Measurements from ENCODE around the gene HHEX. TPM values are rescaled to one million over a fixed set of nuclear protein-coding genes. Genes with fewer than 3 reads are reported as not detected.

Gene HHEX
- total RNA-seq, 1 donor from 2014 or later, result not detected

GRCh38 chr10:92693534-92693893 is 3.8 kb downstream of the HHEX start:
- Mint-ChIP-seq H3K9me3 (no peaks in the 10 kb centered on the region), H3K4me1 (peaks cover 18% of the 10 kb centered on the region), H3K27me3 (ENCODE audit: low read depth) (peaks cover 93% of the 10 kb centered on the region), H3K36me3 (ENCODE audit: low read depth) (peaks cover 3% of the 10 kb centered on the region), H3K4me3 (no peak overlapping the region), H3K27ac (ENCODE audit: unreplicated experiment) (no peak overlapping the region)
- no peak for DNase-seq (ENCODE audit: low read depth, low spot score)
- TF ChIP-seq CTCF (conservative IDR thresholded peaks at IDR 0.05), result no peak

GRCh38 chr10:92695679-92696605 is 6.2 kb downstream of the HHEX start:
- Mint-ChIP-seq H3K4me1 (peaks cover 22% of the 10 kb centered on the region), H3K27me3 (ENCODE audit: low read depth) (peaks cover 97% of the 10 kb centered on the region), H3K36me3 (ENCODE audit: low read depth) (no peaks in the 10 kb centered on the region), H3K4me3 (peak overlapping the region; percentile 58), H3K27ac (ENCODE audit: unreplicated experiment) (no peak overlapping the region), H3K9me3 (no peaks in the 10 kb centered on the region)
- no peak for TF ChIP-seq CTCF (conservative IDR thresholded peaks at IDR 0.05)
- DNase-seq (ENCODE audit: low read depth, low spot score), result no peak

- Mint-ChIP-seq H3K4me3 (peak overlapping the region; percentile 42), H3K4me1 (peaks cover 17% of the 10 kb centered on the region), H3K9me3 (no peaks in the 10 kb centered on the region), H3K27ac (ENCODE audit: unreplicated experiment) (no peak overlapping the region), H3K36me3 (ENCODE audit: low read depth) (no peaks in the 10 kb centered on the region), H3K27me3 (ENCODE audit: low read depth) (peaks cover 97% of the 10 kb centered on the region)
- no peak for DNase-seq (ENCODE audit: low read depth, low spot score)
- no peak for TF ChIP-seq CTCF (conservative IDR thresholded peaks at IDR 0.05)
Measured at GRCh38 chr10:92696606-92697383, 7.0 kb downstream of the HHEX start.

GRCh38 chr10:92697663-92698511 is 8.1 kb downstream of the HHEX start:
- H3K4me3 Mint-ChIP-seq, result peak overlapping the region; percentile 4
- H3K9me3 Mint-ChIP-seq, result no peaks in the 10 kb centered on the region
- H3K36me3 Mint-ChIP-seq (ENCODE audit: low read depth), result no peaks in the 10 kb centered on the region
- no peak for DNase-seq (ENCODE audit: low read depth, low spot score)
- peaks cover 13% of the 10 kb centered on the region for H3K4me1 Mint-ChIP-seq
- H3K27ac Mint-ChIP-seq (ENCODE audit: unreplicated experiment), result no peak overlapping the region
- TF ChIP-seq CTCF (conservative IDR thresholded peaks at IDR 0.05), result no peak
- peaks cover 97% of the 10 kb centered on the region for H3K27me3 Mint-ChIP-seq (ENCODE audit: low read depth)

GRCh38 chr10:92699193-92699517 is 9.4 kb downstream of the HHEX start:
- DNase-seq (ENCODE audit: low read depth, low spot score), result no peak
- H3K9me3 Mint-ChIP-seq, result no peaks in the 10 kb centered on the region
- peaks cover 13% of the 10 kb centered on the region for H3K4me1 Mint-ChIP-seq
- H3K36me3 Mint-ChIP-seq (ENCODE audit: low read depth), result no peaks in the 10 kb centered on the region
- peak overlapping the region; percentile 76 for H3K4me3 Mint-ChIP-seq
- TF ChIP-seq CTCF (conservative IDR thresholded peaks at IDR 0.05), result no peak
- peaks cover 94% of the 10 kb centered on the region for H3K27me3 Mint-ChIP-seq (ENCODE audit: low read depth)
- H3K27ac Mint-ChIP-seq (ENCODE audit: unreplicated experiment), result no peak overlapping the region
